CMK (cell line): ENCODE results near the gene SIX2.

Source experiments
- DNase-seq: peaks from one replicate; pipeline ENCODE4 v3.0.0-alpha.2; 2010; ENCODE audit warnings: low read depth

The SIX2 gene

GRCh38 chr2:45001869-45002385 lies 7.3 kb downstream of the SIX2 start:
- DNase-seq = no peak

DNA sequence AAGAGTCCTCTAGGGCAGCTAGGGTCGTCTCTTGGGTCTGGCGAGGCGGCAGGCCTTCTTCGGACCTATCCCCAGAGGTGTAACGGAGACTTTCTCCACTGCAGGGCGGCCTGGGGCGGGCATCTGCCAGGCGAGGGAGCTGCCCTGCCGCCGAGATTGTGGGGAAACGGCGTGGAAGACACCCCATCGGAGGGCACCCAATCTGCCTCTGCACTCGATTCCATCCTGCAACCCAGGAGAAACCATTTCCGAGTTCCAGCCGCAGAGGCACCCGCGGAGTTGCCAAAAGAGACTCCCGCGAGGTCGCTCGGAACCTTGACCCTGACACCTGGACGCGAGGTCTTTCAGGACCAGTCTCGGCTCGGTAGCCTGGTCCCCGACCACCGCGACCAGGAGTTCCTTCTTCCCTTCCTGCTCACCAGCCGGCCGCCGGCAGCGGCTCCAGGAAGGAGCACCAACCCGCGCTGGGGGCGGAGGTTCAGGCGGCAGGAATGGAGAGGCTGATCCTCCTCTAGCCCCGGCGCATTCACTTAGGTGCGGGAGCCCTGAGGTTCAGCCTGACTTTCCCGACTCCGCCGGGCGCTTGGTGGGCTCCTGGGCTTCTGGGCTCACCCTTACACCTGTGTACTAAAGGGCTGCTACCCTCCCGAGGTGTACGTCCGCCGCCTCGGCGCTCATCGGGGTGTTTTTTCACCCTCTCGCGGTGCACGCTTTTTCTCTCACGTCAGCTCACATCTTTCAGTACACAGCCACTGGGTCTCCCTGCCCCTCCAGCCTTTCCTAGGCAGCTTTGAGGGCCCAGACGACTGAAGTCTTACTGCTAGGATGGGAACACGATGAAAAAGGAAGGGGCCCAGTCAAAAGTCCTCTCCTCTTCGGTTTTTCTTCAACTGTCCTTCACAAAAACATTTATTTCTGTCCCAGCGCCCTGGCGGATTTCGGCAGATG lies 8.1 kb downstream of the SIX2 start:
- DNase-seq = no peak

DNA sequence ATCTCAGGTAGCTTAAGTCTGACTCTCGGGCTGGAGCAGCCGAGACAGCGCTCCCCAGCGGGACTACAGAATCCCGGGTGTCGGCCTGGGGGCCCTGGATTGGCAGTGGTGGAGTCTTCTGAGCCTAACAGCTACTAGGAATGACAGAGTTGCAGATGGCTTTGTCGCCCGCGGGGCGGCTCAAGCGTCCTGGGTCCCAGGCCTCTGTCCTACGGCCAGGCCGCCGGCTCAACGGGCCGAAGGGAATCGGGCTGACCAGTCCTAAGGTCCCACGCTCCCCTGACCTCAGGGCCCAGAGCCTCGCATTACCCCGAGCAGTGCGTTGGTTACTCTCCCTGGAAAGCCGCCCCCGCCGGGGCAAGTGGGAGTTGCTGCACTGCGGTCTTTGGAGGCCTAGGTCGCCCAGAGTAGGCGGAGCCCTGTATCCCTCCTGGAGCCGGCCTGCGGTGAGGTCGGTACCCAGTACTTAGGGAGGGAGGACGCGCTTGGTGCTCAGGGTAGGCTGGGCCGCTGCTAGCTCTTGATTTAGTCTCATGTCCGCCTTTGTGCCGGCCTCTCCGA lies 8.8 kb downstream of the SIX2 start:
- DNase-seq = no peak

GRCh38 chr2:44999540-44999939 lies 9.7 kb downstream of the SIX2 start:
- DNase-seq = no peak

GRCh38 chr2:44997963-44998362 lies 11.3 kb downstream of the SIX2 start:
- no peak for DNase-seq

- no peak for DNase-seq
Measured at GRCh38 chr2:44996356-44996755, 12.9 kb downstream of the SIX2 start.

DNA sequence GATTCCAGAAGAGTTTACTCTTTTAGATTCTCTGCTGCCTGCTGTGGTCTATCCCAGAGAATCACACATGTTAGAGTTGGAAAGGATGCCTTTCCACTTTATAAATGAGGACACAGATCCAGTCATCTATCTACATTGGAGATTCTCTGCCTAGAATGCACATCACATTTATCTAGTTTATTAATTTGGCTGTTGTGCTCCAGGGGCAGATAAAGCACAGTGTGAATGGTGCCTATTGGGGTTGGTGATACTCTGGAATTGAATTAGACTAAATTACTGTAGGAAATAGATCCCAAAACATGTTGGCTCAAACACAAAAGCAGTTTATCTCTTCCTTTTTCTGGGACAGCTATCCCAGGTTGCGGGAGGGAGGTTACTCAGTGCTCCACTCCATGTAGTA lies 14.9 kb downstream of the SIX2 start:
- no peak for DNase-seq

- DNase-seq = no peak
Measured at GRCh38 chr2:44989176-44989575, 20.1 kb downstream of the SIX2 start.

- no peak for DNase-seq
Measured at GRCh38 chr2:44983836-44984604, 25.2 kb downstream of the SIX2 start.

DNA sequence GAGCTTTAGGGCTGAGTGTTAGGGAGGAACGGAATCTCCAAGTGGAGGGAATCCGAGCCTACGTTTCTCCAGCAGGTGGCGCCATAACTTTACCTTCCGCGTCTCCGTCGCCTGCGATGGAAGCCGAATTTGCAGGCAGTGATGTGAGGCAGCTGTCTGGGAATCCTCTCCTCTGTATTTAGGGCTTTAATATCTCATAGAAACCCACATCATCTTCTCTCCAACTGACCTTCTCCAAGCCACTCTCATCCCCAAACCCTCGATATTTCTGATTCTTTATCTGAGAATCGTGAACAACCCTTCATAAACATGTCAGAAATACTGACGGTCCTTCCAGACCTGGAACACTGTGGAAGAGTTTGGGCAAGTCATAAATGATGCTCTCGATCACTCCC lies 27.5 kb downstream of the SIX2 start:
- DNase-seq = peak; percentile 30

GRCh38 chr2:44980751-44981713 lies 28.2 kb downstream of the SIX2 start:
- DNase-seq = no peak

DNA sequence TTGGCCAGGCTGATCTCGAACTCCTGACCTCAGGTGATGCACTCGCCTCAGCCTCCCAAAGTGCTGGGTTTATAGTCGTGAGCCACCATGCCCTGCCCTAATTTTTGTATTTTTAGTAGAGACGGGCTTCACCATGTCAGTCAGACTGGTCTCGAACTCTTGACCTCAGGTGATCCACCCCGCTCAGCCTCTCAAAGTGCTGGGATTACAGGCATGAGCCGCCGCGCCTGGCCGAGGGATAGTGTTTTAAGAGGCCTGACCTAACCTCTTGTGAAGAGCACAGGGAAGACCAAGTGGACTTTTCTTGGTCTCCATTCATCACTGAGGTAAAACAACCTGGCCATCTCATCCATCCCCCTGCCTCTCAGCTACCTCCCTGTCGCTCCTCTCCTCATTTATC lies 29.7 kb downstream of the SIX2 start:
- DNase-seq = no peak

DNA sequence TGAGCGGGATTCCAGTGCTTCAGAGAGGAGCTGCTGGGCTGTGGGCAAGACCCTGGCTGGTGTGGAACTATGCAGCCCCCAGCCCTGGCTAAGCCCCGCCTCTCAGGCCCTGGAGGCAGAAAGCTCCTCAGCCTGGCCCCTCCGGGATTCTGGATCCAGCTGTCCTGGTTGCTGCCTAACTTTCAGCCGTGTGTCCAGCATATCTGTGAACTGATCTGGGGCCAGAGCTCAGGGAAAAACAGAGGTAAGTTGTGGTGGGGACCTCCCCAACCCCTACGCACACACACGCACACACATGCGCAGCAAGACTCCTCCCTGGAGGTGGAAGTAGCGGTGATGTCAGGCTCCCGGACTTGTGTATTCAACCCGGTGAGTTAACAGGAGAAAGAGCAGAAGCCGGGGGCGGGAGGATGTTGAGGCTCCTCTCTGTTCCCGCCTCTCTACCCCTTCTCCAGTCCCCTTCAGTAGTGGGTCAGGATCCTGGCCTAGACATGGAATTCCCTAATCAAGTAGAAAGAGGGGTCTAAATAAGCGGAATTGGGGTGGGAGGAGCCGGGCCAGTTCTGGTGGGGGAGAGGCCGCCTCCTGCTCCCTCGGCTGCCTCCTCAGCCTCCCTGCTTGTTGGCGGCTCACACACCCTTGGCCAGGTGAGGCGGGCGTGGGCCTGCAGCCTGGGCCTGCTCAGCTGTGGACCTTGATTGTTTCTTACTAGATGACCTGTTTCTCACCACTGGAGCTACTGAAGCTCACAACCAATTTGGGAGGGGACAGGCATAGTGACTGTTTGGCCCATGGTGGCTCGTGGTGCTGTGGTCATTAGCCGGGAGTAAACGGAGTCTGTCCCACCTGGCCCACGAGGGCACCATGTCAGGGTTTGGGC lies 33.4 kb downstream of the SIX2 start:
- no peak for DNase-seq

GRCh38 chr2:44974064-44974715 lies 35.1 kb downstream of the SIX2 start:
- DNase-seq = no peak

DNA sequence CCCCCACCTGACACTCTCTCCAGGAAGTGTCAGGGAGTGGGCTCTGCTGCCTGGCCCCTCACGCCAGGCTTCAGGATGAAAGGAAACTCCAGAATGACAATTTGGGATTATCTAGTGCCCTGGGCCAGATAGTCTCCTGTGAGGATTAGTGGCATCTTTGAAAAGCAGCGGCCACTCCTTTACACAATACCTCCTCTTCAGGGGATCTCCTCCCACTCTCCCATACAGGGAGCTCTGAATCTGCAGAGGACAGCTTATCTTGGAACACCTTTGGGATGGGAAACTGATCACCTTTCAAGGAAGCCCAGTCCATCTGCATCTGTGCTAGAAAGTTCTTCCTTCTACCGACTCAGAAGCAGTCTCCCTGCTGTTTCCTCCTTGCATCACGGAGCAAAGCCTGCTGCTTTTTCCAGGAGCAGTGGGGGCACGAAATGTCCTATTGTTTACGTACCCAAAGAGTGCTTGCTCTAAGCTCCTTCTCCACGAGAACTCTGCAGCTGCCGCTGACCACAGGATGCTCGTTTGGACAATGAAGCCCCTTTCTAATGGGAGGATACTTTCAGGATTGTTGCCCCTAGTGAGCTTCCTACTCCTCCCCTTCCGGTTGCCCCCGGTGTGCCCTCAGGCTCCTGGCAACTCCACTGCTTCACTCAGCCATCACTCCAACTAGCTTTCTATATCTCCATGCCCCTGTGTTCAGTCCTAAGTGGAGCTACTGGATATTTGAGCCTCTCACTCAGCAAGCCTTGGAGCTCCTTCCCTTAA lies 36.3 kb downstream of the SIX2 start:
- DNase-seq = no peak

GRCh38 chr2:44970846-44971450 lies 38.3 kb downstream of the SIX2 start:
- DNase-seq = no peak

GRCh38 chr2:44969936-44970335 lies 39.3 kb downstream of the SIX2 start:
- DNase-seq = no peak

GRCh38 chr2:44967727-44968432 lies 41.4 kb downstream of the SIX2 start:
- DNase-seq = no peak
